Mononuclear cell (primary cell): ENCODE measurements around the gene TNPO3. TPM values are rescaled to one million over a fixed set of nuclear protein-coding genes. Genes with fewer than 3 reads are reported as not detected.

Experiments
- H3K27me3 ChIP-seq: 2 replicates; pipeline ENCODE4 v1.6.0; 2011; ENCODE audit warnings: low read length, control low read depth; ENCODE audit not compliant: insufficient read depth
- H3K4me1 ChIP-seq: 2 replicates; pipeline ENCODE4 v1.5.1; 2011; ENCODE audit warnings: mild to moderate bottlenecking, low read length, control low read depth; ENCODE audit not compliant: insufficient read depth
- H3K4me3 ChIP-seq: 2 replicates; pipeline ENCODE4 v1.5.1; 2011; ENCODE audit warnings: mild to moderate bottlenecking, low read length, moderate library complexity
- H3K9me3 ChIP-seq: 2 replicates; pipeline ENCODE4 v1.5.1; 2011; ENCODE audit warnings: low read depth, mild to moderate bottlenecking, control low read depth, low read length
- total RNA-seq: library from RNA; depleted of rRNA; stranded (reverse); fragments of >200 nt; gene quantifications from one replicate; pipeline ENCODE4 v1.2.3, GENCODE V29; 2012

TNPO3 gene
- total RNA-seq = 26.8 TPM

DNA sequence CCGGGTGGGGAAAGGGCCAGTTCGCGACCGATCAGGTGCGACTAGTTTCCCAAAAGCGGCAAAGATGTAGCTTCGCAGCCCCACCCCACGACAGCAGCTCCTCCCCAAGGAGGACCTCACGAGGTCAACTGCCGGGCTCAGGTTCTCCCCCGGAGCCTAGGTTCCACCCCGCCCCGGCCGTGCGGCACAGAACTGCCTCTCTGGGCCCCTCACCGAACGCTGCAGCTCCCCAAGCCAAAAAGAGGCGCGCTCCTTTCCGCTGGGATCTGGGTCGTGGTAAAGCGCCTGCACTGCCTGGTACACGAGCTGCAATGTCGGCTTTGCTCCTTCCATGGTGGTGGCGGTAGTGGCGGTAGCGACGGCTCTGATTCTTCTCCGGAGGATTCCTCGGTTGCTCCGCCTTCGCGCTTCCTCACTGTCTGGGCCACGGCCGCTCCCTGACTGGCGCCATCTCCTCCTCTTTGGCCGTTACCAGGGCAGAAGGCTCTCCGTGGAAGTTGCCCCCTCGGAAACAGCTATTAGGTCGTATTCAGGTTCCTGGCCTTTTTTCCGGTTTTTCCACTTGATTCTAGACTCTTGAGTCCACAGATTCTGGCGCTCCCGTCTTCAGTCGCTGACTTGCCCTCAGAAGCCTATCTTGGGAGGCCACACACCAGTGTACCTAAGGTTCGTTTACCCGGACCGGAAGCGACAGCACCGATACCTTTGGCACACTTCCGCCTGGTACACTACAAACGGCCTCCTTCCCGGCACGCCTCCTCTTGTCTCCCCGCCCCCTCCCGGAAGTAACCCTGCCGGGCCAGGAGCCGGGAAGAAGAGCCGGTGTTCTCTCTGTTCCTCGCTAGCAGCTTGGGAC, at the start of gene TNPO3:
Gene TNPO3, minus strand, starts transcription at position 674 of the 856 bp plus-strand sequence. Its CDS starts 341 bp downstream, at position 333.
- Histone ChIP-seq H3K4me1 (peaks cover 43% of the 10 kb centered on the region), H3K4me3 (peak within 1 kb of the TSS; percentile 80), H3K27me3 (peaks cover 2% of the 10 kb centered on the region), H3K9me3 (no peaks in the 10 kb centered on the region)

DNA sequence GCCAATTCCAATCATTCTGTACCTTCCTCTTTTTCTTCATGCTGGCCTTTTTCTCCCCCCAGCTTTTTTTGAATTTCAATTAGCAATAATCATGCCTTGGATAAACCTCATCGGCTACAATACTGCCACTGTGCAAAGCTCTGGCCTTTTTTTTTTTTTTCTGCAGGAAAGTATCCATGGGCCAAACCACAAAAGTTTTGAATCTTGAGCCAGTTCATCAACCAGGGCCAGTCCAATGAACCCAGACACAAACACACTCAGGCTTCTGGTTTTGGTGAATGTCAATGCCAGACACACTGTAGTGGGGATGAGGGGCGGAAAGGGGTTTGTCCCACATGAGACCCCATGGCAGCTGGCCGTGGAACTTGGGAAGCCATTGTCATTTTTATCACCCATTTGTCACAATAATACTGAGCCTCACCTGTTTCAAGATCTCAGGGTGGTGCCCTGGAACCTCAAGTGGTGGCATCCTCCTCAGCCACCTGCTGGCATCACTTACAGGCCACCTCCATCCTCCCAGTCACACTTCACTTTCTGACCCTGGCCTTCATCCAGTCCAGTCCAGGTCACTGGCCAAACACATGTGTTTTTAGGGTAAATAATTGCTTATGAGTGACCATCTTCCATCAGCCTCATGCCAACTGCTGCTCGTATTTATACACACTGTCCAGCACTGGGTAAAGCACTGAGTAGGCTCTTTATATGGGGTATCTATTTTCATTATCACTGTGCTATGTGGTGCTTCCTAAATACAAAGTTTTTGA, 48.8 kb upstream of the TNPO3 start:
- no peaks in the 10 kb centered on the region for H3K27me3 ChIP-seq
- H3K9me3 ChIP-seq = no peaks in the 10 kb centered on the region
- H3K4me1 ChIP-seq = no peaks in the 10 kb centered on the region
- no peak overlapping the region for H3K4me3 ChIP-seq

DNA sequence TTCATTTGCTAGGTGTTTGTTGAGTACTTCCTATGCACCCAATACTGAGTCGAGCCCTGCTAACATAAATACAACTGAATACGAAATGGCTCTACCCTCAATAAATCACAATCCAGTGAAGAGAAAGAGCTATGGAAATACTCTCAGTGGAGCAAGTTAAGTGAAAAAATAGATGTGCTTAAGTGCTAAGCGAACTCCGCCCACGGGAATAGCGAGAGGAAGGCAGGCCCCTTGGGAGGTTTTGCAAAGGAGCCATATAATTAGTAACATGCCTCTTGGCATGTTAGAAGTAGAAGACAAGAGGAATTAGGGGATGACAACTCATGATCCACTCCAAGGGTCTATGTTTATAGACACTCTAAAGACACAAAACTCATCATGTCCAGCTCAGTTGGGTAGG, 46.8 kb upstream of the TNPO3 start:
- no peak overlapping the region for H3K4me3 ChIP-seq
- no peaks in the 10 kb centered on the region for H3K27me3 ChIP-seq
- H3K4me1 ChIP-seq = no peaks in the 10 kb centered on the region
- no peaks in the 10 kb centered on the region for H3K9me3 ChIP-seq

DNA sequence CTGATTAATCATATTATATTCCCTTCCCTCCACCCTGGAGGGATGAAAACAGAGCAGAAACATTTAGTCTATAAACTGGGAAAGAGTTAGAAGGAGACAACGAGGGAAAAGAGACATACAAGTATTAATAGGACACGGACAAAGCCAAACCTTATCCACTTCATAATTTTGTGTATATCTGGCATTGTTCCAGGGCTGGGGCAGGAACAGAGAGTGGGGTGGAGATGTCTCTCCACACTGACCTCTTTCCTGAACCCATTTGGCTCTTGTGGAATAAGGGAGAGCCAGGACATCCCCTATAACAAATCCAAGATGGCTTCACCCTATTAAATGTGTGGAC, 45.9 kb upstream of the TNPO3 start:
- Histone ChIP-seq H3K4me3 (no peak overlapping the region), H3K27me3 (no peaks in the 10 kb centered on the region), H3K4me1 (peaks cover 2% of the 10 kb centered on the region), H3K9me3 (no peaks in the 10 kb centered on the region)

DNA sequence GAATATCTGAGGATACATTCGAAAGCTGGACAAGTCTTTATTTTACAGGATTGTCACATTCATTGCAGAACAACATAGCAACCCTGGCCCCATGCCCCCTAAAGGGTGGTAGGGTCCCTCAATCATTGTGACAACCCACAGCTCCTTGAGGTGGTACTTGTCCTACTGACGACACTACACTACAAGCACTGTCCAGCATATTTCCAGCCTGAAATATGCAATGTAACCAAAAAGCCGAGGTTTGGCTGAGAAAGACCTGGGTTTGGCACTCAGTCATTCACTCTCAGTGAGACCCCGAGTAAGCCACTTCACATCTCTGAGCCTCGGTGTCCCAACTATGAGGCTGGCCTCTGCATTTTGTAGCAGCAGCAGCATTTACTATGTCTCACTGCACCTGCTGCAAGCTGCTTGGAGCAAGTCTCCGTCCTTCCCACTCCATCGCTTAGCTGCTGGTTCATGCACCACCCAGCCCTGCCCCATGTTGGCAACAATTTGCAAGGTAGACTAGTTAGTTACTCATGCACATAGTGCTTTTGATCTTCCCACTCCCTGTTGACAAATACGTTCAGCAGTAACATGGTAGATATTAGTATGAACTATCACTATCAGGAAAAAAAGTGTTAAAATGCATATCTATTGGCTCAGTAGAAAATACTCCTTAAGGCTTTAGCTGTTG, 43.6 kb upstream of the TNPO3 start:
- Histone ChIP-seq H3K27me3 (no peaks in the 10 kb centered on the region), H3K9me3 (no peaks in the 10 kb centered on the region), H3K4me3 (no peak overlapping the region), H3K4me1 (peaks cover 16% of the 10 kb centered on the region)

DNA sequence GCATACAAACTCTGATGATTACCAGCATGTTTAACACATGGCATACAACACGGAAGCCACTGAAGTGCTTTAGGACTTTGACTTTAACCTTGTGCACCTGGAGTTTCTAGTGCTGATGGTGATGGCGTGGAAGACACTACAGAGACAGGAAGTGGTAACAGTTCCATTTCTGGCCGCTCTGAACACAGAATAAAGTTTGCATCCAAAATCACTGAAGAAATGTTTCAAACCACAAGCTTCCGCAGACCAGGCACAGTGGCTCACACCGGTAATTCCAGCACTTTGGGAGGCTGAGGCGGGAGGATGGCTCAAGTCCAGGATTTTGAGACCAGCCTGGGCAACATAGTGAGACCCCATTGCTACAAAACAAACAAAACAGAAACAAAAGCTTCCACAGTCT, 40.3 kb upstream of the TNPO3 start:
- H3K4me3 ChIP-seq = no peak overlapping the region
- H3K27me3 ChIP-seq = no peaks in the 10 kb centered on the region
- no peaks in the 10 kb centered on the region for H3K9me3 ChIP-seq
- H3K4me1 ChIP-seq = peaks cover 24% of the 10 kb centered on the region

DNA sequence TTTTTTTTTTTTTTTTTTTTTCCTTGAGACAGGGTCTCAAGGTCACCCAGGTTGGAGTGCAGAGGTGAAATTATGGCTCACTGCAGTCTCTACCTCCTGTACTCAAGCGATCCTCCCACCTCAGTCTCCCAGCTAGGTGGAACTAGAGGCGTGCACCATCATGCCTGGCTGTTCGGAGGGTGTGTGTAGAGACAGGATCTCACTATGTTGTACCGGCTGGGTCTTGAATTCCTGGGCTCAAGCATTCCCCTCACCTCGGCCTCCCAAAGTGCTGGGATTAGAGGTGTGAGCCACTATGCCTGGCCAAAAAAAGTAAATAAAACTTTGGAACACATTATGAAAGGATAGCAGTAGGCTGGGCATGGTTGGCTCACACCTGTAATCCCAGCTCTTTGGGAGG, 39.6 kb upstream of the TNPO3 start:
- Histone ChIP-seq H3K4me3 (no peak overlapping the region), H3K27me3 (no peaks in the 10 kb centered on the region), H3K4me1 (peaks cover 30% of the 10 kb centered on the region), H3K9me3 (no peaks in the 10 kb centered on the region)

DNA sequence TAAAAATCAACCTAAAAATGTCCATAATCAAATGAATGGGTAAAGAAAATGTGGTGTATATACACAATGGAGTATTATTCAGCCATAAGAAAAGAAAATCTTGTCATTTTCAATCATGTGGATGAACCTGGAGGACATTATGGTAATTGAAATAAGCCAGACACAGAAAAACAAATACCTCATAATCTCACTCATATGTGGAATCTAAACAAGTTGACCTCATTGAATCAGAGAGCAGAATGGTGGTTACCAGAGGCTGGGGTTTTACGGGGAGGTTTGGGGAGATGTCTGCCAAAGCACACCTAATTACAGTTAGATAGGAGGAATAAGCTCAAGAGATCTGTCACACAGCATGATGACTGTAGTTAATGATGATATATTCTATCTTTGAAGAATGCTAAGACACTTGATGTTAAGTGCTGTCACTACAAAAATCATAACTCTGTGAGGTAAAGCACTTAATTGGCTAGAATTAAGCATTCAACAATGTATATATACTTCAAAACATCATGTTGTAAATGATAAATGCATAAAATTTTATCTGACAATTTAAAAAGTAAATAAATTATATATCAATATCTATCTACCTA, 39.1 kb upstream of the TNPO3 start:
- Histone ChIP-seq H3K27me3 (no peaks in the 10 kb centered on the region), H3K4me1 (peaks cover 34% of the 10 kb centered on the region), H3K9me3 (no peaks in the 10 kb centered on the region), H3K4me3 (no peak overlapping the region)

DNA sequence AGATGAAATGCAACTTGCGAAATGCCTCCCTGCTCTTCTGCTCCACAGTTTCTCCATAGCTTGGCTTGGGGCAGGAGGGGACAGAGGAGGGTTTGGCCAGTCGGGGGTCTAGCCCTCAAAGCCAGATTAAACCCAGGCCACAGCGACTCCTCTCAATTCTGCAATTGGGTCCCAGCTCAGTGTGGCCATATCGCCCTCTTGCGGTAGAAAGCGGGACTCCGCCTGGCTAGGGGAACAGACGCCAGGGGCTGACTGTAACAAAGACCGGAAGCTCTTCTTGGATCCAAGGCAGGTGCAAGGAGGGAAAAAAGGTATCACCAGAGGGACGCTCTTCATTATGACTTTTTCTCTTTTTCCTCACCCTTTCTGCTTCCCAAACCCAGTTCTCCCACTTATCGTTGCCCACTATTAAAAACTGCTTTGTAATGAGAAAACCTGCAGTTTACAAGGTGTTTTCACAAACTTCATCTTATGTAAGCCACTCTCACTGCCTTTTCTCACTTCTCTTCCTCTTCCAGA, 36.6 kb upstream of the TNPO3 start:
- Histone ChIP-seq H3K27me3 (no peaks in the 10 kb centered on the region), H3K9me3 (no peaks in the 10 kb centered on the region), H3K4me3 (no peak overlapping the region), H3K4me1 (peaks cover 34% of the 10 kb centered on the region)

DNA sequence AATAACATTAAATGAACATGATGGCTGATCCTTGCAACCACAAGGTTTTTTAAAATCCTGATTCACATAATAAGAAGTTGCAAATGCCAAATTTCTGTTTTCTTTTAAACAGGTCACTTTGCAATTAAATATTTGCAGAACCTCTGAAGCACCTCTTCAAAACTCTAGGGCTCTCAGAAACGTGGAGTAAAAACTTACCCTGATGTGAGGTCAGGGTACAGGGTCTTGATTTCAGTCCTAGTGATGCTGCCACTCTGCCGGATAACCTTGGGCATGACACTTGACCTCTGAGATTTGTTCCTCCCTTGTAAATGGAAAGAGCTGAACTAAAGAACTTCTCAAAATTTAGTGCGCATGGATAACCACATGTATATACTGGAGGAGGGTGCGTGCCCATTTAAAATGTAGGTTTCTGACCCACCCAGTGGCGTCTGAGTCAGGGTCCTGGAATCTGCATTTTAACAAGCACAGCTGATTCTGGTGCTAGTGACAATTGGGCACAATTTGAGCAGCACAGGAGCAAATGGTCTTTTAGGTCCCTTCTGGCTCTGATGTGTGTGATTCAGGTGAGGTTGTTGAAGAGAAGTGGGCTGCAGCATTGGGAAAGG, 35.5 kb upstream of the TNPO3 start:
- H3K4me3 ChIP-seq = no peak overlapping the region
- H3K4me1 ChIP-seq = peaks cover 28% of the 10 kb centered on the region
- H3K9me3 ChIP-seq = no peaks in the 10 kb centered on the region
- no peaks in the 10 kb centered on the region for H3K27me3 ChIP-seq

DNA sequence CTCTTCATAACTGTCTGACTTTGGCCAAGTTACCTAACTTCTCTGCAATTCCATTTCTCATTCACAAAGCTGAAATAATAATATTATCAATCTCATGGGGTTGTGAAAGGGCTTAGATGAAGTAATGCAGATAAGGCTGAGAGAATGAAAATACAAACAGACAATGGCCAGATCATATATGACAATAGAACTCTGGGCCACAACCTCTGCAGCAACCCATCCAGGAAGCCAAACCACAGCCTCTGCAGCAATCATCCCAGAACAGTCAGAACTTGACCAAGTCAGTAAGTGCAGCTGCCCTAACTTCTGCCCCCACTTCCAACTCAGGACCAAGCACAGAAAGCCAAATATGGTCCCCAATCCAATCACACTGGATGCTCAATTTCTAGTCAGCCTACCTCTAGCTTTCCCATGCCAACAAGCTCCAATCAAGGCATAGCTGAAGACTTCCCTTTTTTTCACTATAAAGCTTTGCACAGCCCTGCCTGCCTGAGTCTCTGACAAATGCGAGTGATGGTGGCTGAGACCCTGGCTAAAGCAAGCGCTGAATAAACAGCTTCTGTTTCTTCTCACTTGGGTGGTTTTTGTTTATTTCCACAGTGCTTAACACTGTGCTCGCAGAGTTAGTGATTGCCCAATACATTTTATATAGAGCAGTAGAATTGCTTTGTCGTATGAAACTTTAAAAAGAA, 34.8 kb upstream of the TNPO3 start:
- no peak overlapping the region for H3K4me3 ChIP-seq
- no peaks in the 10 kb centered on the region for H3K27me3 ChIP-seq
- H3K9me3 ChIP-seq = no peaks in the 10 kb centered on the region
- H3K4me1 ChIP-seq = peaks cover 20% of the 10 kb centered on the region

DNA sequence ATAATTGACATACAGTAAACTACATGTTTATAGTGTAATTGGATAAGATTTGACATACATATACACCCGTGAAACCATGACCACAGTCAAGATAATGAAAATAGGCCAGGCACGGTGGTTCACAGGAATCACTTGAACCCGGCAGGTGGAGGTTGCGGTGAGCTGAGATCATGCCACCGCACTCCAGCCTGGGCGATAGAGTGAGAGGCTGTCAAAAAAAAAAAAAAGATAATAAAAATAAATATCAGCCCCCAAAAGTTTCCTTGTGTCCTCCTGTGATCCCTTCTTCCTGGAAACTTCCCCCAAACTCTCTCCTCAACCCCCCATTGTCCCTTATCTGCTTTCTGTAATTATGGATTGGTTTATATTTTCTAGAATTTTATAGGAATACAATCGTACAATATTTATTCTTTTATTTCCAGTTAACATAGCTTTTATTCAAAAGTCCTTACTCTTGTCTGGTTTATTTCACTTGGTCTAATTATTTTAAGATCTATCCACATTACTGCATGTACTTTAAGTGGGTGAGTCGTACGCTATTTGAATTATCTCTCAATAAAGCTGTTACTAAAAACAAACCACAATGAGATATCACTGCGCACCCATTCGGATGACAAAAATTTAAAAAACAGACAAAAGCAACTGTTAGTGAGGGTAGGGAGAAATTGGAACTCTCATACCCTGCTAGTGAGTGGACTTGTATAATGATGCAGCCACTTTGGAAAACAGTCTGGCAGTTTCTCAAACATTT, 30.1 kb upstream of the TNPO3 start:
- Histone ChIP-seq H3K4me3 (no peak overlapping the region), H3K9me3 (no peaks in the 10 kb centered on the region), H3K27me3 (no peaks in the 10 kb centered on the region), H3K4me1 (peaks cover 12% of the 10 kb centered on the region)

DNA sequence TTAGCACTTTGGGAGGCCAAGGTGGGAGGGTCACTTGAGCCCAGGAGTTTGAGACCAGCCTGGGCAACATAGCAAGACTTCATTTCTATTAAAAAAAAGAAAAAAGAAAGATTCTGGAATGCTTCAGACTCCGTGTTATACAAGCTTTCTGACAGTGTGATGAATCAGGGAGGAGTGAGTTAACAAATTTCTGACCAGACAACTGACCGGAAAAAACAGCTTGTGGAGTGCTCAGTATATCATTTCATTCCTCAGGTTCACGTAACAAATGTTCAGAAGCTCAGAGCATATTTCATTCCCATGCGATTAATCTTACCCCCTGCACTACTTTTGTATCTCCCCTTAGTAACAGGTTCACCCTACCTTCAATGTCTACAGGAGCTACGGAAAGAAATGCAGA, 28.6 kb upstream of the TNPO3 start:
- Histone ChIP-seq H3K4me1 (peaks cover 3% of the 10 kb centered on the region), H3K4me3 (no peak overlapping the region), H3K9me3 (no peaks in the 10 kb centered on the region), H3K27me3 (no peaks in the 10 kb centered on the region)
